Retina (tissue), 1 donor: Measurements from ENCODE around the gene GOSR2.
A peak's percentile ranks its signal among the peaks of the same experiment; 100 is the strongest.
"Not testable (repeated sequence)": the region's sequence is repeated elsewhere in the genome, so short reads cannot be mapped to it uniquely, and the experiment has no call there.

Experiments used
- DNase-seq: peaks from one replicate; pipeline ENCODE4 v3.0.0-alpha.2; 2016

The GOSR2 gene

GRCh38 chr17:46968224-46968834 lies 45.4 kb downstream of the GOSR2 start:
- no peak for DNase-seq

- no peak for DNase-seq
Observed at GRCh38 chr17:46968896-46969295, 45.9 kb downstream of the GOSR2 start.

GRCh38 chr17:46971647-46972300 lies 48.8 kb downstream of the GOSR2 start:
- no peak for DNase-seq

- DNase-seq: no peak
Observed at GRCh38 chr17:46972346-46972745, 49.4 kb downstream of the GOSR2 start.

GRCh38 chr17:46974086-46974485 lies 51.1 kb downstream of the GOSR2 start:
- DNase-seq: no peak

- DNase-seq: no peak
Observed at GRCh38 chr17:46975287-46975686, 52.3 kb downstream of the GOSR2 start.

GRCh38 chr17:46976626-46977270 lies 53.8 kb downstream of the GOSR2 start:
- DNase-seq: peak; percentile 15

- peak; percentile 68 for DNase-seq
Observed at GRCh38 chr17:46977348-46977747, 54.4 kb downstream of the GOSR2 start.

- DNase-seq: peak; percentile 52
Observed at GRCh38 chr17:46977750-46978488, 55.0 kb downstream of the GOSR2 start.

GRCh38 chr17:46978489-46979146 lies 55.7 kb downstream of the GOSR2 start:
- DNase-seq: peak; percentile 68

- DNase-seq: no peak
Observed at GRCh38 chr17:46979147-46979863, 56.3 kb downstream of the GOSR2 start, which contains the start of gene RPRML. Gene RPRML, minus strand, starts transcription at chr17:46979253. Its CDS starts 246 bp downstream, at chr17:46979007.

- no peak for DNase-seq
Observed at GRCh38 chr17:46982577-46982976, 59.6 kb downstream of the GOSR2 start.

- no peak for DNase-seq
Observed at GRCh38 chr17:46983782-46984181, 60.8 kb downstream of the GOSR2 start.

- no peak for DNase-seq
Observed at GRCh38 chr17:46984341-46984740, 61.4 kb downstream of the GOSR2 start.

GRCh38 chr17:46984892-46985291 lies 61.9 kb downstream of the GOSR2 start:
- no peak for DNase-seq

GRCh38 chr17:46986366-46986765 lies 63.4 kb downstream of the GOSR2 start:
- no peak for DNase-seq

GRCh38 chr17:46987927-46988326 lies 65.0 kb downstream of the GOSR2 start:
- DNase-seq: not testable (repeated sequence)

- DNase-seq: no peak
Observed at GRCh38 chr17:46989637-46990431, 66.9 kb downstream of the GOSR2 start.

- no peak for DNase-seq
Observed at GRCh38 chr17:46991617-46992016, 68.7 kb downstream of the GOSR2 start.
